ENCODE data around the gene EEF2K. TPM values are rescaled to one million over a fixed set of nuclear protein-coding genes. Genes with fewer than 3 reads are reported as not detected.

Gene EEF2K
- total and polyA plus RNA-seq, 12 donors = 4.9 to 28.3 (median 16.6) TPM

- intact Hi-C loops (cut with DNase I) = no loop called here
- Histone ChIP-seq H3K27me3 (no peaks in the 10 kb centered on the region), H3K4me1 (replicated peaks in 1 of 2) (peaks cover 28 to 35% of the 10 kb centered on the region in 2 donors), H3K27ac (peak overlapping the region; percentile 90 to 96 (median 95)), H3K9me3 (replicated peaks in 1 of 3) (no peaks in the 10 kb centered on the region), H3K4me3 (peak overlapping the region in 3 of 4 donors; percentile 15 to 52 (median 40)), H3K36me3 (replicated peaks in 1 of 2) (no peaks in the 10 kb centered on the region)
- DNase-seq = peak in 4 of 7 donors; percentile 42 to 71 (median 52)
- 9 to 12% (median 11%) methylated on average over 9 of the region's 9 CpGs for WGBS, 4 donors
- TF ChIP-seq POLR2A (IDR thresholded peaks at IDR 0.05) (no peak), CTCF (IDR thresholded peaks at IDR 0.05) (no peak)
These were observed 14.4 kb upstream of the EEF2K start for GRCh38 chr16:22191532-22192260.

- H3K4me1 ChIP-seq (replicated peaks in 1 of 2) = peaks cover 28 to 35% of the 10 kb centered on the region in 2 donors
- H3K27me3 ChIP-seq = no peaks in the 10 kb centered on the region
- DNase-seq = peak; percentile 59 to 89 (median 77)
- TF ChIP-seq CTCF (IDR thresholded peaks at IDR 0.05) = no peak
- no peak for TF ChIP-seq POLR2A (IDR thresholded peaks at IDR 0.05)
- peak overlapping the region in 1 of 4 donors; percentile 52 for H3K4me3 ChIP-seq
- peak overlapping the region; percentile 90 to 96 (median 95) for H3K27ac ChIP-seq
- intact Hi-C loops (cut with DNase I) = no loop called here
- H3K36me3 ChIP-seq (replicated peaks in 1 of 2) = no peaks in the 10 kb centered on the region
- no peaks in the 10 kb centered on the region for H3K9me3 ChIP-seq (replicated peaks in 1 of 3)
- WGBS, 4 donors = 30 to 40% (median 35%) methylated on average over 16 of the region's 16 CpGs
These were observed 13.6 kb upstream of the EEF2K start for GRCh38 chr16:22192261-22193062.

- TF ChIP-seq POLR2A (IDR thresholded peaks at IDR 0.05) (no peak), CTCF (IDR thresholded peaks at IDR 0.05) (no peak)
- 80 to 100% (median 94%) methylated on average over 2 of the region's 2 CpGs for WGBS, 4 donors
- Histone ChIP-seq H3K36me3 (replicated peaks in 1 of 2) (no peaks in the 10 kb centered on the region), H3K27me3 (no peaks in the 10 kb centered on the region), H3K4me3 (no peak overlapping the region), H3K27ac (peak overlapping the region in 2 of 5 donors; percentile 95 to 96), H3K4me1 (replicated peaks in 1 of 2) (peaks cover 28 to 35% of the 10 kb centered on the region in 2 donors), H3K9me3 (replicated peaks in 1 of 3) (no peaks in the 10 kb centered on the region)
- DNase-seq = no peak
- intact Hi-C loops (cut with DNase I) = no loop called here
These were observed 13.0 kb upstream of the EEF2K start for GRCh38 chr16:22193063-22193411.

GRCh38 chr16:22194707-22195444 is 11.2 kb upstream of the EEF2K start:
- Histone ChIP-seq H3K9me3 (replicated peaks in 1 of 3) (no peaks in the 10 kb centered on the region), H3K27ac (peak overlapping the region in 3 of 5 donors; percentile 4 to 86 (median 66)), H3K4me3 (no peak overlapping the region), H3K36me3 (replicated peaks in 1 of 2) (no peaks in the 10 kb centered on the region), H3K4me1 (replicated peaks in 1 of 2) (peaks cover 25 to 29% of the 10 kb centered on the region in 2 donors), H3K27me3 (no peaks in the 10 kb centered on the region)
- WGBS, 4 donors = 79 to 87% (median 85%) methylated on average over 9 of the region's 9 CpGs
- TF ChIP-seq CTCF (IDR thresholded peaks at IDR 0.05) (no peak), POLR2A (IDR thresholded peaks at IDR 0.05) (no peak)
- intact Hi-C loops (cut with DNase I) = loop anchor here in 1 of 2 donors (5.0 kb wide), 1 partner anchor 102 kb away; the partner anchor contains the start of gene POLR3E
- DNase-seq = peak in 1 of 7 donors; percentile 66

Measured in adrenal gland (tissue), 12 donors.